SW480 (cell line): ENCODE results near the gene TSPAN18.
A peak's percentile ranks its signal among the peaks of the same experiment; 100 is the strongest.

Experiments used
- DNase-seq: peaks from one replicate; pipeline ENCODE4 v3.0.0-alpha.2; 2016; ENCODE audit warnings: low spot score

TSPAN18 gene

GRCh38 chr11:44916331-44916730 is 189.6 kb downstream of the TSPAN18 start:
- DNase-seq = no peak

- DNase-seq = peak; percentile 54
Measured at GRCh38 chr11:44916801-44917385, 190.1 kb downstream of the TSPAN18 start.

- no peak for DNase-seq
Measured at GRCh38 chr11:44917741-44918140, 191.0 kb downstream of the TSPAN18 start.

- no peak for DNase-seq
Measured at GRCh38 chr11:44920451-44920850, 193.7 kb downstream of the TSPAN18 start.

- DNase-seq = no peak
Measured at GRCh38 chr11:44923115-44923514, 196.4 kb downstream of the TSPAN18 start.

- DNase-seq = no peak
Measured at GRCh38 chr11:44923806-44924205, 197.0 kb downstream of the TSPAN18 start.

GRCh38 chr11:44926036-44926435 is 199.3 kb downstream of the TSPAN18 start:
- no peak for DNase-seq

- DNase-seq = peak; percentile 72
Measured at GRCh38 chr11:44927174-44927661, 200.5 kb downstream of the TSPAN18 start.

- no peak for DNase-seq
Measured at GRCh38 chr11:44928144-44928543, 201.4 kb downstream of the TSPAN18 start.

GRCh38 chr11:44928816-44929215 is 202.1 kb downstream of the TSPAN18 start:
- no peak for DNase-seq

GRCh38 chr11:44930588-44931302 is 204.0 kb downstream of the TSPAN18 start:
- no peak for DNase-seq

- no peak for DNase-seq
Measured at GRCh38 chr11:44931466-44931865, 204.7 kb downstream of the TSPAN18 start.

- no peak for DNase-seq
Measured at GRCh38 chr11:44934110-44934509, 207.3 kb downstream of the TSPAN18 start.

- DNase-seq = no peak
Measured at GRCh38 chr11:44934735-44935250, 208.0 kb downstream of the TSPAN18 start.

GRCh38 chr11:44936525-44936924 is 209.8 kb downstream of the TSPAN18 start:
- peak; percentile 66 for DNase-seq

GRCh38 chr11:44936951-44937543 is 210.3 kb downstream of the TSPAN18 start:
- DNase-seq = no peak

- no peak for DNase-seq
Measured at GRCh38 chr11:44938066-44938691, 211.4 kb downstream of the TSPAN18 start.

- no peak for DNase-seq
Measured at GRCh38 chr11:44939673-44940395, 213.1 kb downstream of the TSPAN18 start.

- DNase-seq = no peak
Measured at GRCh38 chr11:44940404-44940803, 213.6 kb downstream of the TSPAN18 start.

- no peak for DNase-seq
Measured at GRCh38 chr11:44940835-44941234, 214.1 kb downstream of the TSPAN18 start.

- DNase-seq = no peak
Measured at GRCh38 chr11:44941259-44942021, 214.7 kb downstream of the TSPAN18 start.
